IMR-90 (cell line): ENCODE data around the gene CXCL17. TPM values are rescaled to one million over a fixed set of nuclear protein-coding genes. Genes with fewer than 3 reads are reported as not detected.

Source experiments
- ATAC-seq: fragments of 200-7000 bp; cut with Tn5 transposase; 2 replicates; pipeline ENCODE4 v1.9.1; 2020; ENCODE audit warnings: low read depth, mild to moderate bottlenecking, moderate library complexity
- BruUV-seq: library from RNA; stranded (reverse); fragments of 400-500 nt; replicated peaks from 2 replicates; lab custom pipeline; 2021; lab: Mats Ljungman, UMichigan
- CTCF ChIA-PET: fragments of 300-600 bp; formaldehyde crosslinking; extraction: SDS; loops from one replicate; lab custom pipeline; 2021; ENCODE audit warnings: antibody characterized with exemption; lab: Yijun Ruan, JAX
- POLR2A ChIA-PET: fragments of 300-600 bp; sonication (Branson Sonifier 250); formaldehyde crosslinking; loops from one replicate; lab custom pipeline; 2022; ENCODE audit warnings: antibody characterized with exemption; ENCODE audit not compliant: unreplicated experiment; lab: Charles Lee
- DNase-seq: peaks from one replicate; pipeline ENCODE4 v3.0.0; 2013
- H2AFZ ChIP-seq: replicated peaks from 2 replicates; pipeline ENCODE3; 2013; ENCODE audit warnings: low read length, mild to moderate bottlenecking; ENCODE audit not compliant: poor library complexity
- H2AK5ac ChIP-seq: 2 replicates; pipeline ENCODE4 v1.6.1; 2013; ENCODE audit warnings: low read depth, low read length, inconsistent platforms
- H2AK9ac ChIP-seq: replicated peaks from 2 replicates; pipeline ENCODE3; 2013; ENCODE audit warnings: mild to moderate bottlenecking, low read depth, low read length, moderate library complexity; ENCODE audit not compliant: poor library complexity
- H2BK120ac ChIP-seq: 2 replicates; pipeline ENCODE4 v1.6.1; 2013; ENCODE audit warnings: low read depth, low read length, inconsistent platforms
- H2BK15ac ChIP-seq: 3 replicates; pipeline ENCODE4 v1.6.1; 2013; ENCODE audit warnings: low read depth, low read length, inconsistent platforms
- H2BK20ac ChIP-seq: 2 replicates; pipeline ENCODE4 v1.6.1; 2013; ENCODE audit warnings: low read depth, mild to moderate bottlenecking, inconsistent platforms, low read length, moderate library complexity
- H2BK5ac ChIP-seq: 2 replicates; pipeline ENCODE4 v1.6.1; 2013; ENCODE audit warnings: mild to moderate bottlenecking, low read depth, low read length, inconsistent platforms; ENCODE audit not compliant: poor library complexity, severe bottlenecking
- H3K14ac ChIP-seq: replicated peaks from 2 replicates; pipeline ENCODE4 v1.6.1; 2013; ENCODE audit warnings: low read depth, low read length, inconsistent platforms
- H3K18ac ChIP-seq: 2 replicates; pipeline ENCODE4 v1.6.1; 2013; ENCODE audit warnings: low read depth, low read length, control low read depth
- H3K23ac ChIP-seq: 2 replicates; pipeline ENCODE4 v1.6.1; 2013; ENCODE audit warnings: low read depth, low read length, inconsistent platforms
- H3K27ac ChIP-seq: 2 replicates; pipeline ENCODE4 v1.5.1; 2013; ENCODE audit warnings: mild to moderate bottlenecking, control low read depth, low read length; ENCODE audit not compliant: insufficient read depth
- H3K27me3 ChIP-seq: 2 replicates; pipeline ENCODE4 v1.6.1; 2013; ENCODE audit warnings: low read length; ENCODE audit not compliant: control insufficient read depth, insufficient read depth
- H3K36me3 ChIP-seq: 2 replicates; pipeline ENCODE4 v1.6.1; 2013; ENCODE audit warnings: low read length, mixed read lengths; ENCODE audit not compliant: control insufficient read depth, insufficient read depth
- H3K4ac ChIP-seq: 2 replicates; pipeline ENCODE4 v1.6.1; 2013; ENCODE audit warnings: low read depth, low read length, inconsistent platforms
- H3K4me1 ChIP-seq: 2 replicates; pipeline ENCODE4 v1.6.1; 2013; ENCODE audit warnings: low read length, mixed read lengths; ENCODE audit not compliant: control insufficient read depth, insufficient read depth
- H3K4me2 ChIP-seq: 2 replicates; pipeline ENCODE4 v1.6.1; 2013; ENCODE audit warnings: low read depth, mild to moderate bottlenecking, control low read depth, low read length, moderate library complexity
- H3K4me3 ChIP-seq: 2 replicates; pipeline ENCODE4 v1.5.1; 2013; ENCODE audit warnings: low read depth, mild to moderate bottlenecking, control low read depth, low read length, moderate library complexity; ENCODE audit not compliant: insufficient read depth
- H3K56ac ChIP-seq: 2 replicates; pipeline ENCODE4 v1.6.1; 2013; ENCODE audit warnings: low read length, inconsistent platforms; ENCODE audit not compliant: insufficient read depth; ENCODE audit errors: extremely low read depth
- H3K79me1 ChIP-seq, 2 experiments: 2 replicates each; pipeline ENCODE4 v1.6.1; 2013; ENCODE audit warnings: low read length in 2 of 2, inconsistent platforms in 1 of 2, low read depth in 1 of 2
- H3K9ac ChIP-seq: 2 replicates; pipeline ENCODE4 v1.6.1; 2013; ENCODE audit warnings: low read depth, low read length, control low read depth
- H3K9me1 ChIP-seq: 2 replicates; pipeline ENCODE4 v1.6.1; 2013; ENCODE audit warnings: low read length, inconsistent platforms; ENCODE audit not compliant: insufficient read depth
- H3K9me3 ChIP-seq: 2 replicates; pipeline ENCODE4 v1.6.1; 2013; ENCODE audit warnings: low read length; ENCODE audit not compliant: control insufficient read depth, insufficient read depth
- H4K20me1 ChIP-seq: 2 replicates; pipeline ENCODE4 v1.6.1; 2013; ENCODE audit warnings: low read length, inconsistent platforms; ENCODE audit not compliant: insufficient read depth
- H4K5ac ChIP-seq: 2 replicates; pipeline ENCODE4 v1.6.1; 2013; ENCODE audit warnings: mild to moderate bottlenecking, low read depth, low read length, control low read depth
- H4K8ac ChIP-seq, 2 experiments: 2 replicates each; pipeline ENCODE4 v1.6.1; 2013; ENCODE audit warnings: low read depth in 2 of 2, low read length in 2 of 2, control low read depth in 1 of 2, inconsistent platforms in 1 of 2
- H4K91ac ChIP-seq: 2 replicates; pipeline ENCODE4 v1.6.1; 2013; ENCODE audit warnings: low read depth, low read length, inconsistent platforms; ENCODE audit not compliant: insufficient read depth
- BHLHE40 ChIP-seq: fragments of 150-350 bp; IDR thresholded peaks from 2 replicates; pipeline ENCODE4 v1.6.1; 2016; ENCODE audit warnings: mild to moderate bottlenecking, low read depth, low read length
- CHD1 ChIP-seq: IDR thresholded peaks from 2 replicates; pipeline ENCODE4 v1.6.1; 2012; ENCODE audit warnings: low read depth, low read length, improper control_type of control experiment
- CTCF ChIP-seq: conservative IDR thresholded peaks from 2 replicates; pipeline ENCODE4 v1.5.1; 2012; ENCODE audit warnings: mild to moderate bottlenecking, low read depth, low read length, improper control_type of control experiment
- FOS ChIP-seq: fragments of 150-350 bp; IDR thresholded peaks from 2 replicates; pipeline ENCODE4 v1.6.1; 2016; ENCODE audit warnings: low read depth, low read length
- MAFK ChIP-seq: IDR thresholded peaks from 2 replicates; pipeline ENCODE4 v1.6.1; 2012; ENCODE audit warnings: low read depth, low read length, improper control_type of control experiment
- MAZ ChIP-seq: IDR thresholded peaks from 2 replicates; pipeline ENCODE4 v1.6.1; 2012; ENCODE audit warnings: low read depth, mild to moderate bottlenecking, low read length, improper control_type of control experiment, moderate library complexity, borderline replicate concordance
- NFE2L2 ChIP-seq: fragments of 150-350 bp; IDR thresholded peaks from 2 replicates; pipeline ENCODE4 v1.6.1; 2016; ENCODE audit warnings: low read depth, mild to moderate bottlenecking, low read length
- RAD21 ChIP-seq: IDR thresholded peaks from 2 replicates; pipeline ENCODE4 v1.6.1; 2012; ENCODE audit warnings: low read length, improper control_type of control experiment
- RCOR1 ChIP-seq: IDR thresholded peaks from 2 replicates; pipeline ENCODE4 v1.6.1; 2012; ENCODE audit warnings: mild to moderate bottlenecking, low read length, improper control_type of control experiment; ENCODE audit not compliant: insufficient replicate concordance
- RFX5 ChIP-seq: IDR thresholded peaks from 2 replicates; pipeline ENCODE4 v1.8.0; 2012; ENCODE audit warnings: low read depth, mild to moderate bottlenecking, low read length, moderate library complexity
- WGBS, 2 experiments: methylation state at CpG; one replicate each; pipeline versions ENCODE4 v1.1.5 to v1.1.7; 2013; ENCODE audit warnings: missing lambda C conversion rate in 2 of 2; ENCODE audit not compliant: insufficient read length in 1 of 2; ENCODE audit errors: extremely low coverage in 2 of 2; 5-methylcytosine and 5-hydroxymethylcytosine counted together
- dilution Hi-C: fragments of 300-500 bp; cut with HindIII; formaldehyde crosslinking; loops from one replicate; pipeline ENCODE4 v1.14.3; 2018; ENCODE audit warnings: low sequenced_read_pairs; ENCODE audit not compliant: unreplicated experiment
- in situ Hi-C: fragments of 300-500 bp; cut with MboI; formaldehyde crosslinking; loops from 3 replicates; pipeline ENCODE4 v1.14.3; 2019; ENCODE audit warnings: low sequenced_read_pairs, inconsistent platforms, mixed read lengths
- intact Hi-C: fragments of 100-400 bp; cut with micrococcal nuclease; formaldehyde crosslinking; loops from 2 replicates; pipeline ENCODE4 v1.10.0; 2022
- polyA plus RNA-seq, 3 experiments: library from polyadenylated mRNA; depleted of rRNA; stranded (reverse); fragments of >200 nt; gene quantifications; 2 replicates each; pipeline ENCODE4 v1.2.3, GENCODE V29; 2012; ENCODE audit warnings: low replicate concordance in 1 of 3
- total RNA-seq: library from RNA; depleted of rRNA; stranded (reverse); fragments of >200 nt; gene quantifications from 2 replicates; pipeline ENCODE4 v1.2.3, GENCODE V29; 2012
- TF ChIP-seq, protein P1 (sequence below): fragments of 150-350 bp; IDR thresholded peaks from 2 replicates; pipeline ENCODE4 v1.6.1; 2016; ENCODE audit warnings: low read depth, mild to moderate bottlenecking, low read length, moderate library complexity, borderline replicate concordance
- TF ChIP-seq, protein P2 (sequence below): fragments of 150-350 bp; IDR thresholded peaks from 2 replicates; pipeline ENCODE4 v1.6.1; 2017; ENCODE audit warnings: mild to moderate bottlenecking, antibody characterized with exemption, low read length, low read depth

Gene CXCL17
- total and polyA plus RNA-seq, 2 of the 4 experiments (the other 2 are of a cell fraction) = not detected

GRCh38 chr19:42396381-42397262, 46.1 kb downstream of the CXCL17 start:
- intact Hi-C loops = no loop called here
- Histone ChIP-seq H2BK20ac (no peak overlapping the region), H3K56ac (peak overlapping the region; percentile 38), H3K9me3 (no peaks in the 10 kb centered on the region), H2BK5ac (peak overlapping the region; percentile 51), H3K4me1 (peaks cover 7% of the 10 kb centered on the region; the same call in 1 of the 2 replicates), H3K27me3 (peaks cover 11% of the 10 kb centered on the region; the same call in 1 of the 2 replicates), H3K4me2 (peak overlapping the region; percentile 83), H4K20me1 (no peaks in the 10 kb centered on the region; the same call in 1 of the 2 replicates), H3K18ac (peak overlapping the region; percentile 11), H2BK120ac (peak overlapping the region; percentile 46), H2AK5ac (peak overlapping the region; percentile 80; the same call in 1 of the 2 replicates), H2BK15ac (no peak overlapping the region), H3K79me1 (peaks cover 0 to 31% of the 10 kb centered on the region in 2 experiments; a peak in 2 of 4 replicates), H4K5ac (peak overlapping the region; percentile 43), H3K9me1 (peaks cover 19% of the 10 kb centered on the region), H3K14ac (peak overlapping the region; percentile 89), H2AFZ (peak overlapping the region; percentile 94), H3K4me3 (peak overlapping the region; percentile 63), H3K27ac (peak overlapping the region; percentile 42), H2AK9ac (peak overlapping the region; percentile 6), H3K4ac (peak overlapping the region; percentile 82), H3K23ac (peak overlapping the region; percentile 82; the same call in 1 of the 2 replicates), H3K36me3 (no peaks in the 10 kb centered on the region), H4K91ac (peak overlapping the region; percentile 71), H3K9ac (peak overlapping the region; percentile 79), H4K8ac (peak overlapping the region; percentile 55 to 83)
- ChIA-PET POLR2A (no interaction called here), CTCF (no interaction called here)
- dilution Hi-C loops = no loop called here
- in situ Hi-C loops = loop anchor here (10.0 kb wide), 1 partner anchor 282 kb away; no protein-coding TSS in a partner anchor
- ATAC-seq (peak; percentile 97), DNase-seq (peak; percentile 99)
- BruUV-seq = no TSS peak
- 4% methylated on average over 11 of the region's 42 CpGs; no CpG with 5 or more reads in 1 of the 2 experiments for WGBS, 2 experiments
- TF ChIP-seq FOS = peak; percentile 61; the same call in 1 of the 2 replicates
- no peak for TF ChIP-seq MAFK
- TF ChIP-seq RFX5 = no peak; the same call in 1 of the 2 replicates
- TF ChIP-seq RCOR1 = no peak
- no peak for TF ChIP-seq RAD21
- no peak for TF ChIP-seq CHD1
- TF ChIP-seq, protein P1, sequence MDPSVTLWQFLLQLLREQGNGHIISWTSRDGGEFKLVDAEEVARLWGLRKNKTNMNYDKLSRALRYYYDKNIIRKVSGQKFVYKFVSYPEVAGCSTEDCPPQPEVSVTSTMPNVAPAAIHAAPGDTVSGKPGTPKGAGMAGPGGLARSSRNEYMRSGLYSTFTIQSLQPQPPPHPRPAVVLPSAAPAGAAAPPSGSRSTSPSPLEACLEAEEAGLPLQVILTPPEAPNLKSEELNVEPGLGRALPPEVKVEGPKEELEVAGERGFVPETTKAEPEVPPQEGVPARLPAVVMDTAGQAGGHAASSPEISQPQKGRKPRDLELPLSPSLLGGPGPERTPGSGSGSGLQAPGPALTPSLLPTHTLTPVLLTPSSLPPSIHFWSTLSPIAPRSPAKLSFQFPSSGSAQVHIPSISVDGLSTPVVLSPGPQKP = no peak
- no peak for TF ChIP-seq CTCF
- TF ChIP-seq NFE2L2 = no peak
- no peak for TF ChIP-seq BHLHE40
- TF ChIP-seq, protein P2, sequence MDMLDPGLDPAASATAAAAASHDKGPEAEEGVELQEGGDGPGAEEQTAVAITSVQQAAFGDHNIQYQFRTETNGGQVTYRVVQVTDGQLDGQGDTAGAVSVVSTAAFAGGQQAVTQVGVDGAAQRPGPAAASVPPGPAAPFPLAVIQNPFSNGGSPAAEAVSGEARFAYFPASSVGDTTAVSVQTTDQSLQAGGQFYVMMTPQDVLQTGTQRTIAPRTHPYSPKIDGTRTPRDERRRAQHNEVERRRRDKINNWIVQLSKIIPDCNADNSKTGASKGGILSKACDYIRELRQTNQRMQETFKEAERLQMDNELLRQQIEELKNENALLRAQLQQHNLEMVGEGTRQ = no peak
- TF ChIP-seq MAZ = 0 out of 2 replicates have a peak, but pooled peaks have one; percentile 59
